Stomach (tissue), 4 donors: Measurements from ENCODE around the gene CDK11B.
"Not testable (repeated sequence)": the region's sequence is repeated elsewhere in the genome, so short reads cannot be mapped to it uniquely, and the experiment has no call there.

Experiments
- EP300 ChIP-seq: sonication (generic); formaldehyde crosslinking; IDR thresholded peaks from one replicate; pipeline ENCODE4 v1.6.1; 2017; ENCODE audit warnings: antibody characterized with exemption
- POLR2A ChIP-seq, 4 donors: fragments of 450-650 bp; IDR thresholded peaks; one replicate each; pipeline ENCODE4 v1.6.1; 2016; ENCODE audit warnings: antibody characterized with exemption in 4 of 4, control low read depth in 2 of 4, mild to moderate bottlenecking in 1 of 4, moderate library complexity in 1 of 4
- POLR2AphosphoS5 ChIP-seq, 3 donors: sonication (generic); formaldehyde crosslinking; IDR thresholded peaks; one replicate each; pipeline ENCODE4 v1.6.1; 2016; ENCODE audit warnings: antibody characterized with exemption in 3 of 3
- TF ChIP-seq, protein P1 (sequence below), 7 experiments: fragments of 450-650 bp in 4 of 7; fragments of 200-600 bp in 3 of 7; sonication (generic) in 3 of 7; IDR thresholded peaks; one replicate each; pipeline ENCODE4 v1.5.1; 2016 to 2019; ENCODE audit warnings: antibody characterized with exemption in 7 of 7, control low read depth in 2 of 7, mild to moderate bottlenecking in 1 of 7

- TF ChIP-seq, protein P1, sequence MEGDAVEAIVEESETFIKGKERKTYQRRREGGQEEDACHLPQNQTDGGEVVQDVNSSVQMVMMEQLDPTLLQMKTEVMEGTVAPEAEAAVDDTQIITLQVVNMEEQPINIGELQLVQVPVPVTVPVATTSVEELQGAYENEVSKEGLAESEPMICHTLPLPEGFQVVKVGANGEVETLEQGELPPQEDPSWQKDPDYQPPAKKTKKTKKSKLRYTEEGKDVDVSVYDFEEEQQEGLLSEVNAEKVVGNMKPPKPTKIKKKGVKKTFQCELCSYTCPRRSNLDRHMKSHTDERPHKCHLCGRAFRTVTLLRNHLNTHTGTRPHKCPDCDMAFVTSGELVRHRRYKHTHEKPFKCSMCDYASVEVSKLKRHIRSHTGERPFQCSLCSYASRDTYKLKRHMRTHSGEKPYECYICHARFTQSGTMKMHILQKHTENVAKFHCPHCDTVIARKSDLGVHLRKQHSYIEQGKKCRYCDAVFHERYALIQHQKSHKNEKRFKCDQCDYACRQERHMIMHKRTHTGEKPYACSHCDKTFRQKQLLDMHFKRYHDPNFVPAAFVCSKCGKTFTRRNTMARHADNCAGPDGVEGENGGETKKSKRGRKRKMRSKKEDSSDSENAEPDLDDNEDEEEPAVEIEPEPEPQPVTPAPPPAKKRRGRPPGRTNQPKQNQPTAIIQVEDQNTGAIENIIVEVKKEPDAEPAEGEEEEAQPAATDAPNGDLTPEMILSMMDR (IDR thresholded peaks at IDR 0.05): not testable (repeated sequence)
- not testable (repeated sequence) for TF ChIP-seq EP300; POLR2A (IDR thresholded peaks at IDR 0.05); POLR2AphosphoS5 (IDR thresholded peaks at IDR 0.05)
Observed at GRCh38 chr1:1648265-1648664, 10.5 kb downstream of the CDK11B start.
